NCI-H2107 (cell line): ENCODE measurements around the gene SSH2.
"Not testable (repeated sequence)": the region's sequence is repeated elsewhere in the genome, so short reads cannot be mapped to it uniquely, and the experiment has no call there.

ENCODE experiments used
- DNase-seq: peaks from one replicate; lab custom pipeline; 2025; lab: John Stamatoyannopoulos, UW

SSH2 gene

GRCh38 chr17:29655323-29655722 lies 274.7 kb downstream of the SSH2 start:
- no peak for DNase-seq

- no peak for DNase-seq
Observed at GRCh38 chr17:29653995-29654714, 275.9 kb downstream of the SSH2 start.

GRCh38 chr17:29652976-29653375 lies 277.1 kb downstream of the SSH2 start:
- no peak for DNase-seq

GRCh38 chr17:29651913-29652312 lies 278.1 kb downstream of the SSH2 start:
- DNase-seq = not testable (repeated sequence)

- DNase-seq = no peak
Observed at GRCh38 chr17:29650396-29650795, 279.6 kb downstream of the SSH2 start.

- no peak for DNase-seq
Observed at GRCh38 chr17:29649359-29649758, 280.7 kb downstream of the SSH2 start.

- no peak for DNase-seq
Observed at GRCh38 chr17:29648005-29648404, 282.0 kb downstream of the SSH2 start.

GRCh38 chr17:29645515-29646051 lies 284.4 kb downstream of the SSH2 start:
- DNase-seq = no peak

GRCh38 chr17:29643817-29644160 lies 286.2 kb downstream of the SSH2 start:
- DNase-seq = no peak

GRCh38 chr17:29642171-29642611 lies 287.8 kb downstream of the SSH2 start:
- no peak for DNase-seq

GRCh38 chr17:29640981-29641642 lies 288.9 kb downstream of the SSH2 start:
- no peak for DNase-seq

- DNase-seq = no peak
Observed at GRCh38 chr17:29640413-29640812, 289.6 kb downstream of the SSH2 start.

- no peak for DNase-seq
Observed at GRCh38 chr17:29633886-29634285, 296.1 kb downstream of the SSH2 start.

GRCh38 chr17:29630630-29631193 lies 299.3 kb downstream of the SSH2 start:
- no peak for DNase-seq

- no peak for DNase-seq
Observed at GRCh38 chr17:29629839-29630238, 300.2 kb downstream of the SSH2 start.

GRCh38 chr17:29628644-29629043 lies 301.4 kb downstream of the SSH2 start:
- no peak for DNase-seq

- DNase-seq = no peak
Observed at GRCh38 chr17:29627951-29628350, 302.1 kb downstream of the SSH2 start.

GRCh38 chr17:29625037-29625750 lies 304.8 kb downstream of the SSH2 start:
- no peak for DNase-seq

GRCh38 chr17:29624586-29624985 lies 305.4 kb downstream of the SSH2 start:
- no peak for DNase-seq

- DNase-seq = no peak
Observed at GRCh38 chr17:29623283-29623647, 306.8 kb downstream of the SSH2 start.

GRCh38 chr17:29622337-29623282 lies 307.4 kb downstream of the SSH2 start, which contains the start of gene CORO6:
Gene CORO6, minus strand, starts transcription at chr17:29622912. Its CDS starts 1,491 bp downstream, at chr17:29621421.
- DNase-seq = no peak
